Parathyroid adenoma (tissue), 2 donors: ENCODE results near the gene PYHIN1.

Experiments used
- H2AFZ ChIP-seq: fragments of 300-600 bp; sonication (generic); one replicate; pipeline ENCODE4 v1.7.0; 2017; ENCODE audit warnings: antibody characterized with exemption, mild to moderate bottlenecking
- H3K27ac ChIP-seq: fragments of 300-600 bp; sonication (generic); one replicate; pipeline ENCODE4 v1.7.0; 2017
- H3K27me3 ChIP-seq: fragments of 300-600 bp; sonication (generic); one replicate; pipeline ENCODE4 v1.7.0; 2017; ENCODE audit warnings: low read length; ENCODE audit not compliant: control insufficient read depth, insufficient read depth
- H3K36me3 ChIP-seq: fragments of 300-600 bp; sonication (generic); one replicate; pipeline ENCODE4 v1.7.0; 2017; ENCODE audit warnings: low read length; ENCODE audit not compliant: control insufficient read depth, insufficient read depth
- H3K4me1 ChIP-seq: fragments of 300-600 bp; sonication (generic); one replicate; pipeline ENCODE4 v1.7.0; 2017; ENCODE audit warnings: control low read depth
- H3K4me2 ChIP-seq: fragments of 300-600 bp; sonication (generic); one replicate; pipeline ENCODE4 v1.7.0; 2017; ENCODE audit warnings: low read length
- H3K4me3 ChIP-seq: fragments of 300-600 bp; sonication (generic); one replicate; pipeline ENCODE4 v1.7.0; 2017; ENCODE audit warnings: low read depth, low read length
- H3K79me2 ChIP-seq: fragments of 300-600 bp; sonication (generic); one replicate; pipeline ENCODE4 v1.7.0; 2017; ENCODE audit warnings: control low read depth
- H3K9ac ChIP-seq: fragments of 300-600 bp; sonication (generic); one replicate; pipeline ENCODE4 v1.7.0; 2017; ENCODE audit warnings: mild to moderate bottlenecking
- H3K9me3 ChIP-seq: fragments of 300-600 bp; sonication (generic); one replicate; pipeline ENCODE4 v1.7.0; 2017; ENCODE audit warnings: low read length; ENCODE audit not compliant: control insufficient read depth
- CTCF ChIP-seq: fragments of 300-600 bp; sonication (generic); IDR thresholded peaks from one replicate; pipeline ENCODE4 v1.7.0; 2017; ENCODE audit warnings: antibody characterized with exemption, mild to moderate bottlenecking
- donor health status: primary hyperparathyroidism.

PYHIN1 gene

DNA sequence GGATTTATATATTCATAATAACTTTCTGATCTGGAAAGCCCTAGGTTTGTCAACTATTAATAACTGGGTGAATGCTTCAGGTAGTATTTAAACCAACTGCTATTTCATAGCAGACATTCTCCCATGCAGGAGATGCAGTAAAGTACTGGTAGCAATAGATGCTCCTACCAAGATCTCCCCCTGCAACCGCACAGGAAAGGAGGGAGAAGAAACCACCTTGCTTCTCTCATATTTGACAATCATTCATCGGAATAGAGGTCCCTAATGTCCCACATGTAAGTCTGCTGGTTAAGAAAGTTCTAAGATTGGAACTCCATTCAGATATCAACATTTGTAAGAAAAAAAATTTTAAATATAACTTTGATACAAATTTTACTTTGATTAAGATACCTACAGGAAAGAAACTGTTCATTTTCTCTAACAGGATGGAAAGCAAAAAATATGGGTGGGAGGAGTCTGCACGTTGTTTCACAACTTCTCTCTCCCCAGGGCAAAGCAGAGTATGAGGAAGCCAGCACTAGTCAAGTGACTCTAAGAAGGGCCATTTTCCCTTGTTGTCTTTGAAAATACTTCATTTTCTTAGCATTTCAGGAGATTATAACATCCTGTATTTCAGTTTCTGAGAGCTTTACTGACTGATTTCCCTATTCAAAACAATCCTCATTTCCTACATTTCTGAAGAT is at the start of gene PYHIN1:
PYHIN1 (plus strand) TSS at position 498 of the 683 bp plus-strand sequence. CDS start 5,359 bp downstream, outside the sequence.
- no peak within 1 kb of the TSS for H3K9ac ChIP-seq
- no peak within 1 kb of the TSS for H3K4me2 ChIP-seq
- H3K9me3 ChIP-seq: peaks cover 3% of the 10 kb centered on the region
- H2AFZ ChIP-seq: no peak within 1 kb of the TSS
- no peaks in the 10 kb centered on the region for H3K79me2 ChIP-seq
- no peak for TF ChIP-seq CTCF
- H3K4me1 ChIP-seq: no peaks in the 10 kb centered on the region
- no peaks in the 10 kb centered on the region for H3K27me3 ChIP-seq
- H3K4me3 ChIP-seq: no peak within 1 kb of the TSS
- H3K36me3 ChIP-seq: no peaks in the 10 kb centered on the region
- H3K27ac ChIP-seq: no peak within 1 kb of the TSS

DNA sequence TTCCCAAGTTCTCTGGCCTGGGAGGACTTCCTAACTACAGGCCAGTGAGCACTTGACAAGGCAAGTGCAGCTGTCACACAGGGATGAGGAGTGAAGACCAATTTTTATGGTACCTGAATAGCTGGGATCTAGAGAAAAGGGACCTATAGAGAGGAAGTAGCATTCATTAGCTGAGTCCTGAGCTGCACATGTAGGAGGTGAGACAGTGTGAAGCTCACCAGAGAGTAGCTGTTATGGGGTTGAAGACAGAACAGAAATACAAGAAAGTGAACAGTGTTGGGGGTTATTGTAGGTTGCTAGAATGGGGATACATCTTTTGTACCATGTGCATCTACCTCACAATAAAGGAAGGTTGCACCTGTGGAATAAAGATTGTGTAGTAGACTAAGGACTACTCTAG is 37.7 kb upstream of the PYHIN1 start:
- Histone ChIP-seq H3K36me3 (no peaks in the 10 kb centered on the region), H2AFZ (no peak overlapping the region), H3K9ac (no peak overlapping the region), H3K79me2 (no peaks in the 10 kb centered on the region), H3K27me3 (no peaks in the 10 kb centered on the region), H3K27ac (no peak overlapping the region), H3K4me2 (no peak overlapping the region), H3K9me3 (no peaks in the 10 kb centered on the region), H3K4me3 (no peak overlapping the region), H3K4me1 (no peaks in the 10 kb centered on the region)
- no peak for TF ChIP-seq CTCF

GRCh38 chr1:158898722-158899121 is 32.6 kb upstream of the PYHIN1 start:
- H3K36me3 ChIP-seq: no peaks in the 10 kb centered on the region
- no peak overlapping the region for H3K27ac ChIP-seq
- H3K4me2 ChIP-seq: no peak overlapping the region
- H2AFZ ChIP-seq: no peak overlapping the region
- H3K4me3 ChIP-seq: no peak overlapping the region
- no peak for TF ChIP-seq CTCF
- H3K79me2 ChIP-seq: no peaks in the 10 kb centered on the region
- no peaks in the 10 kb centered on the region for H3K4me1 ChIP-seq
- H3K9me3 ChIP-seq: no peaks in the 10 kb centered on the region
- H3K27me3 ChIP-seq: no peaks in the 10 kb centered on the region
- no peak overlapping the region for H3K9ac ChIP-seq

- Histone ChIP-seq H3K4me1 (no peaks in the 10 kb centered on the region), H3K9ac (no peak overlapping the region), H3K27ac (no peak overlapping the region), H3K36me3 (no peaks in the 10 kb centered on the region), H3K9me3 (no peaks in the 10 kb centered on the region), H3K4me3 (no peak overlapping the region), H3K4me2 (no peak overlapping the region), H3K79me2 (no peaks in the 10 kb centered on the region), H3K27me3 (no peaks in the 10 kb centered on the region), H2AFZ (no peak overlapping the region)
- no peak for TF ChIP-seq CTCF
These were observed 29.7 kb upstream of the PYHIN1 start for GRCh38 chr1:158901623-158902022.

- no peaks in the 10 kb centered on the region for H3K79me2 ChIP-seq
- H2AFZ ChIP-seq: no peak overlapping the region
- H3K4me3 ChIP-seq: no peak overlapping the region
- no peaks in the 10 kb centered on the region for H3K9me3 ChIP-seq
- H3K27ac ChIP-seq: no peak overlapping the region
- H3K27me3 ChIP-seq: no peaks in the 10 kb centered on the region
- no peak overlapping the region for H3K9ac ChIP-seq
- H3K4me2 ChIP-seq: no peak overlapping the region
- no peaks in the 10 kb centered on the region for H3K4me1 ChIP-seq
- TF ChIP-seq CTCF: no peak
- no peaks in the 10 kb centered on the region for H3K36me3 ChIP-seq
These were observed 15.3 kb upstream of the PYHIN1 start for GRCh38 chr1:158916085-158916484.
